H1 (cell line): ENCODE measurements around the gene TRAF3. TPM values are rescaled to one million over a fixed set of nuclear protein-coding genes. Genes with fewer than 3 reads are reported as not detected.

Experiments
- CTCF ChIP-seq, 3 experiments: IDR thresholded peaks; 1 replicate in 2 of 3; 2 replicates in 1 of 3; pipeline versions ENCODE4 v1.5.1 to v1.6.1; 2011; ENCODE audit warnings: low read length in 3 of 3, mild to moderate bottlenecking in 3 of 3, inconsistent platforms in 2 of 3, low read depth in 1 of 3, moderate library complexity in 1 of 3; ENCODE audit not compliant: insufficient read depth in 1 of 3; ENCODE audit errors: control extremely low read depth in 1 of 3
- KDM4A ChIP-seq: IDR thresholded peaks from one replicate; pipeline ENCODE4 v1.7.1; 2012; ENCODE audit warnings: low read depth, mild to moderate bottlenecking, moderate library complexity, low read length, inconsistent platforms; ENCODE audit not compliant: severe bottlenecking
- RAD21 ChIP-seq, 2 experiments: IDR thresholded peaks in 1 of 2; conservative IDR thresholded peaks in 1 of 2; 2 replicates each; pipeline ENCODE4 v1.6.1; 2011; ENCODE audit warnings: low read depth in 2 of 2, low read length in 2 of 2, improper control_type of control experiment in 1 of 2, inconsistent platforms in 1 of 2, mild to moderate bottlenecking in 1 of 2, moderate library complexity in 1 of 2
- SP2 ChIP-seq: IDR thresholded peaks from 2 replicates; pipeline ENCODE4 v1.6.1; 2012; ENCODE audit warnings: mild to moderate bottlenecking, low read length, inconsistent platforms
- polyA plus RNA-seq, 7 experiments: library from polyadenylated mRNA; depleted of rRNA in 3 of 7; stranded (reverse) in 5 of 7; unstranded in 2 of 7; fragments of >200 nt in 5 of 7; fragments of 200-250 nt in 2 of 7; gene quantifications; 1 replicate in 5 of 7; 2 replicates in 1 of 7; 4 replicates in 1 of 7; pipeline versions ENCODE4 v1.2.1 to v1.2.3, GENCODE V29; 2011 to 2013; ENCODE audit warnings: missing spikeins in 2 of 7, mixed read lengths in 2 of 7
- total RNA-seq: library from RNA; stranded (reverse); fragmentation: NEBNext Ultra II Directional; extraction: Animal tissue kit (Norgen Biotek cat#: 25700); gene quantifications from 2 replicates; pipeline ENCODE4 v1.2.1, GENCODE V29; 2021

The TRAF3 gene
- total and polyA plus RNA-seq, 2 of the 8 experiments (the other 6 are each of a cell fraction or from before 2014, with no cell fraction given) = 5.8 to 12.1 TPM

GRCh38 chr14:102888748-102889147, 111.5 kb downstream of the TRAF3 start (continued):
- no peak for TF ChIP-seq CTCF (IDR thresholded peaks at IDR 0.05; ENCODE audit: control extremely low read depth in 1 of 3, insufficient read depth in 1 of 3, low read depth in 1 of 3, low read length in 3 of 3)
- no peak for TF ChIP-seq KDM4A
- no peak for TF ChIP-seq SP2
- no peak for TF ChIP-seq RAD21 (IDR thresholded peaks at IDR 0.05 in 1 of 2, conservative IDR thresholded peaks at IDR 0.05 in 1 of 2; ENCODE audit: low read depth in 2 of 2, low read length in 2 of 2)
